Aorta (tissue), 4 donors: ENCODE measurements around the gene ZNF611. TPM values are rescaled to one million over a fixed set of nuclear protein-coding genes. Genes with fewer than 3 reads are reported as not detected.

Source experiments
- polyA plus RNA-seq, 2 donors: library from polyadenylated mRNA; stranded (reverse); fragments of 200-250 nt; gene quantifications; one replicate each; pipeline ENCODE4 v1.2.3, GENCODE V29; 2013
- total RNA-seq, 2 donors: library from RNA; stranded (reverse); fragmentation: NEBNext Ultra II Directional; extraction: Animal tissue kit (Norgen Biotek cat#: 25700); gene quantifications; one replicate each; pipeline ENCODE4 v1.2.1, GENCODE V29; 2021
- donor health status: healthy with polysubstance abuse.
- donor health status: Bipolar disorder and iron deficiency.
- donor health status: DM: no; HTN: no; CAD: no.
- donor health status: DM: yes; HTN: yes; CAD: no.

ZNF611 gene
- total and polyA plus RNA-seq, 4 donors: 1.5 to 28.5 (median 11.8) TPM

Other genes starting within 250 kb of the ZNF611 start
- gene ZNF808, start 207.4 kb downstream of the ZNF611 start, total RNA-seq: 10 to 100 TPM; 19.2 to 36.4 TPM
- gene ZNF808, start 207.4 kb downstream of the ZNF611 start, polyA plus RNA-seq: 1 to 10 TPM; 1.1 to 2.8 TPM
- gene ZNF701, start 164.8 kb downstream of the ZNF611 start, total RNA-seq: 10 to 100 TPM; 15.4 to 26.6 TPM
- 1 to 10 TPM; 5.1 to 6.4 TPM for gene ZNF701, start 164.8 kb downstream of the ZNF611 start, polyA plus RNA-seq
- gene ZNF83, start 96.7 kb downstream of the ZNF611 start, total RNA-seq: 10 to 100 TPM; 51.3 to 78.7 TPM
- gene ZNF83, start 96.7 kb downstream of the ZNF611 start, polyA plus RNA-seq: 100 to 1,000 TPM in 1 of 2 donors, 10 to 100 TPM in 1; 38.4 to 144 TPM
- gene ZNF600, start 51.7 kb upstream of the ZNF611 start, total RNA-seq: 10 to 100 TPM; 12.6 to 14.4 TPM
- 10 to 100 TPM in 1 of 2 donors, 1 to 10 TPM in 1; 1.1 to 14.8 TPM for gene ZNF600, start 51.7 kb upstream of the ZNF611 start, polyA plus RNA-seq
- 10 to 100 TPM; 11.9 to 14.0 TPM for gene ZNF28, start 86.6 kb upstream of the ZNF611 start, total RNA-seq
- gene ZNF28, start 86.6 kb upstream of the ZNF611 start, polyA plus RNA-seq: 1 to 10 TPM; 1.3 to 8.0 TPM
- 10 to 100 TPM; 10.5 to 13.4 TPM for gene ZNF468, start 122.6 kb upstream of the ZNF611 start, total RNA-seq
- gene ZNF468, start 122.6 kb upstream of the ZNF611 start, polyA plus RNA-seq: 10 to 100 TPM in 1 of 2 donors, 1 to 10 TPM in 1; 7.9 to 12.1 TPM
- 10 to 100 TPM in 1 of 2 donors, 1 to 10 TPM in 1; 6.6 to 11.7 TPM for gene ZNF320, start 162.6 kb upstream of the ZNF611 start, total RNA-seq
- 1 to 10 TPM in 1 of 2 donors, not detected in 1; 8.6 TPM for gene ZNF320, start 162.6 kb upstream of the ZNF611 start, polyA plus RNA-seq
- 1 to 10 TPM; 4.2 to 5.0 TPM for gene ZNF888, start 188.4 kb upstream of the ZNF611 start, total RNA-seq
- 1 to 10 TPM; 1.1 to 1.5 TPM for gene ZNF888, start 188.4 kb upstream of the ZNF611 start, polyA plus RNA-seq
- gene ZNF816, start 227.8 kb upstream of the ZNF611 start, total RNA-seq: 10 to 100 TPM in 1 of 2 donors, 1 to 10 TPM in 1; 5.4 to 11.4 TPM
- 1 to 10 TPM; 4.5 to 4.9 TPM for gene ZNF816, start 227.8 kb upstream of the ZNF611 start, polyA plus RNA-seq